GM06990 (cell line): Measurements from ENCODE around the gene TMEM130.

ENCODE experiments used
- DNase-seq: peaks from one replicate; pipeline ENCODE4 v3.0.0-alpha.2; 2011; ENCODE audit not compliant: insufficient read length; ENCODE audit errors: extremely low read depth
- H3K27me3 ChIP-seq: replicated peaks from 2 replicates; pipeline ENCODE4 v1.6.0; 2011; ENCODE audit warnings: low read length; ENCODE audit not compliant: control insufficient read depth, insufficient read depth
- H3K36me3 ChIP-seq: 2 replicates; pipeline ENCODE4 v1.5.1; 2011; ENCODE audit warnings: low read length; ENCODE audit not compliant: control insufficient read depth, insufficient read depth
- H3K4me3 ChIP-seq: replicated peaks from 2 replicates; pipeline ENCODE4 v1.5.1; 2011; ENCODE audit warnings: low read depth, mild to moderate bottlenecking, control low read depth, low read length
- TF ChIP-seq, protein P1 (sequence below): IDR thresholded peaks from 2 replicates; pipeline ENCODE4 v1.5.1; 2011; ENCODE audit warnings: low read length, control low read depth, mild to moderate bottlenecking, inconsistent platforms; ENCODE audit not compliant: insufficient read depth, poor library complexity, severe bottlenecking

TMEM130 gene

DNA sequence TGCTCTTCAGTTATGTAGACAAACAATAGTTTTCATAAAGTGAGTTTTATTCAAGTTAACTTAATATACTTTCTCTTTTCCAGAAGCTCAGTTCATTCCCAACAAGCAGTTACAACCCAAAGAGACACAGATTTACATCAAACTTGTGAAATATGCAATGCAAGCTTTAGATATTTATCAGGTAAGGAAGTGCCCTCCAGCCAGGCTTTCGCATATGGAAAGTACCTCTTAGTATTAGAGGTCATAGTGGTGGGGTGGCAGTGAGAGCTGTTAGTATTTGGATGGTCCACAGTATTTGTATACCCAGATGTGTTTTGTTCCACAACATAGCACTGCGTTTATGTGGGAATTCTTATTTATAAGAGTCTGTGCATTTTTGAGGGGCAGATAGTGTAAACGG, 40.6 kb upstream of the TMEM130 start:
- TF ChIP-seq, protein P1, sequence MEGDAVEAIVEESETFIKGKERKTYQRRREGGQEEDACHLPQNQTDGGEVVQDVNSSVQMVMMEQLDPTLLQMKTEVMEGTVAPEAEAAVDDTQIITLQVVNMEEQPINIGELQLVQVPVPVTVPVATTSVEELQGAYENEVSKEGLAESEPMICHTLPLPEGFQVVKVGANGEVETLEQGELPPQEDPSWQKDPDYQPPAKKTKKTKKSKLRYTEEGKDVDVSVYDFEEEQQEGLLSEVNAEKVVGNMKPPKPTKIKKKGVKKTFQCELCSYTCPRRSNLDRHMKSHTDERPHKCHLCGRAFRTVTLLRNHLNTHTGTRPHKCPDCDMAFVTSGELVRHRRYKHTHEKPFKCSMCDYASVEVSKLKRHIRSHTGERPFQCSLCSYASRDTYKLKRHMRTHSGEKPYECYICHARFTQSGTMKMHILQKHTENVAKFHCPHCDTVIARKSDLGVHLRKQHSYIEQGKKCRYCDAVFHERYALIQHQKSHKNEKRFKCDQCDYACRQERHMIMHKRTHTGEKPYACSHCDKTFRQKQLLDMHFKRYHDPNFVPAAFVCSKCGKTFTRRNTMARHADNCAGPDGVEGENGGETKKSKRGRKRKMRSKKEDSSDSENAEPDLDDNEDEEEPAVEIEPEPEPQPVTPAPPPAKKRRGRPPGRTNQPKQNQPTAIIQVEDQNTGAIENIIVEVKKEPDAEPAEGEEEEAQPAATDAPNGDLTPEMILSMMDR, result no peak
- no peak for DNase-seq
- peaks cover 25% of the 10 kb centered on the region for H3K36me3 ChIP-seq

DNA sequence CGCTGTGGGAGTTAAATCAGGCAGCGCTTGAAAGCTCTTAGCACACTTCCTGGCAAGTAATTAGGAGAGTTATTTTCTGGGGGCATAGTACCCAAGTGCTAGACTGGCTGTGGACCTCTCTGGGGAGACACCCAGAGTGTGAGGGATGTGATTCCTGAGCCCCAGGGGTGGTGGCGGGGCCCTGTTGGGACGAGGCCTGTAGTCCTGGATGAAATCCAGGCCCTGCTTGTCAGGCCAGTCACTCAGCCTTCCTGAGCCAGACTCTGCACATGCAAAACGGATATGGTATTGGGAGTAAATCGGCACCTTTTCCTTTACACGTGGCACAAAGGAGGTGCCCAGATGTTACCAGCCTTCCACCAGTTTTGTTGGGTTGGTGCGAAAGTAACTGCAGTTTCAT, 39.7 kb upstream of the TMEM130 start:
- TF ChIP-seq, protein P1, result no peak
- no peak for DNase-seq
- Histone ChIP-seq H3K4me3 (no peak overlapping the region), H3K27me3 (no peaks in the 10 kb centered on the region), H3K36me3 (peaks cover 25% of the 10 kb centered on the region)

More for the DNA sequence above, 40.6 kb upstream of the TMEM130 start:
- Histone ChIP-seq H3K4me3 (no peak overlapping the region), H3K27me3 (no peaks in the 10 kb centered on the region)

DNA sequence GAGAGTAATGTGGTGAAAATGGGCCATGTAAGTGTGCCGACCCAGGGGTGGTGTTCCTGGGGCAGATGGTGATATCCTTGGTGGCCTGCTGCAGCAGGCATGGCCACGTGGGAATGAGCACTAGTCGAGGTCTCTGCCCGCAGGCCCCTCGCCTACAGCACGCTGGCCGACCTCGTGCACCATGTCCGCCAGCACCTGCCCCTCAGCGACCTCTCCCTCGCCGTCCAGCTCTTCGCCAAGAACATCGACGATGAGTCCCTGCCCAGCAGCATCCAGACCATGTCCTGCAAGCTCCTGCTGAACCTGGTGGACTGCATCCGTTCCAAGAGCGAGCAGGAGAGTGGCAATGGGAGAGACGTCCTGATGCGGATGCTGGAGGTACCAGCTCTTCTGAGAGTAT, 38.8 kb upstream of the TMEM130 start:
- no peak overlapping the region for H3K4me3 ChIP-seq
- TF ChIP-seq, protein P1, result no peak
- H3K36me3 ChIP-seq, result peaks cover 27% of the 10 kb centered on the region
- no peaks in the 10 kb centered on the region for H3K27me3 ChIP-seq
- DNase-seq, result no peak

DNA sequence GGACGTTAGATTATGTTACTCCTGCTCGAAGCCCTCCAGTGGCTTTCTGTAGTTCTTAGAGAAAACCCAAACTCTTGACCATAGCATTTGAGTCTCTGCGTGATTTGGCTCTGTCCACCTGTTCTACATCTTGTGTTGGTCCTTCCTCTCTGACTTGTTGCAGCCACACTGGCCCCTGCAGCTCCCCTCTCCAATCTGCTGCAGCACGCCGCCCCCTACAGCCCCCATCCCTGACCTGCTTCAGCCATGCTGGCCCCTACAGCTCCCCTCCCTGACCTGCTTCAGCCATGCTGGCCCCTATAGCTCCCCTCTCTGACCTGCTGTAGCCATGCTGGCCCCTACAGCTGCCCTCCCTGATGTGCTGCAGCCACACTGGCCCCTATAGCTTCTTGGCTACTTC, 37.8 kb upstream of the TMEM130 start:
- Histone ChIP-seq H3K36me3 (peaks cover 32% of the 10 kb centered on the region), H3K27me3 (no peaks in the 10 kb centered on the region), H3K4me3 (no peak overlapping the region)
- TF ChIP-seq, protein P1, result no peak
- DNase-seq, result no peak

DNA sequence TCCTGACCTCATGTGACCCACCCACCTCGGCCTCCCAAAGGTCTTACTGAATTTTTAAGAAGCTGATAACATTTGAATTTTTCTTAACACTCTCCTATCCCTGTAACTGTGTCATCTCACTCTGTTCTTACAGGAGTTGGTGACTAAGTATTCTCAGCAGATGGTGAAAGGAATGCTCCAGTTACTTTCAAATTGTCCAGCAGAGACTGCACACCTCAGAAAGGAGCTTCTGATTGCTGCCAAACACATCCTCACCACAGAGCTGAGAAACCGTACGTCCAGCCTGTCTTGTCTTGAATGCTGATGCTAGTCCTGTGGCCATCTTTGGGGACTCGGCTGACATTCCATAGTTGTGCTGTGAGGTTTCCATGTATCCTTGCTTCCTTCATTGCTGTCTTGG, 33.4 kb upstream of the TMEM130 start:
- Histone ChIP-seq H3K27me3 (no peaks in the 10 kb centered on the region), H3K4me3 (no peak overlapping the region), H3K36me3 (peaks cover 29% of the 10 kb centered on the region)
- no peak for DNase-seq
- TF ChIP-seq, protein P1, result no peak

DNA sequence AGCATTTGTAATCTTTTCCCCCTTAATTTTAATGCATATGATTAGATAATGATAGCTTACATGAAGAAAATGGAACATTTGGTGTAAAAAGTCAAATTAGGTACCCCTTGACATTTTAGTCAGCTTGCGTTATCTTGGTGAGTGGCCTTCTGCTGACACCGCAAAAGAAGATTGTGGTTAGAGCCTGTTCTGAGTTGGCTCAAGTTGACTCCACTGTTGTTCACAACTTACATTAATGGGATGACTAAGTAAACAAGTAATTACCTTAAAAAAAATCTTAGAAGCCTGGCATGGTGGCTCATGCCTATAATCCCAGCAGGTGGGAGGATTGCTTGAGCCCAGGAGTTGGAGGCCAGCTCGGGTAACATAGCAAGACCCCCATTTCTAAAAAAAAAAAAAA, 32.7 kb upstream of the TMEM130 start:
- H3K36me3 ChIP-seq, result peaks cover 33% of the 10 kb centered on the region
- no peak for DNase-seq
- TF ChIP-seq, protein P1, result no peak
- no peaks in the 10 kb centered on the region for H3K27me3 ChIP-seq
- no peak overlapping the region for H3K4me3 ChIP-seq
